NCI-H774 (cell line): ENCODE results near the gene TM7SF2.
A peak's percentile ranks its signal among the peaks of the same experiment; 100 is the strongest.
"Not testable (repeated sequence)": the region's sequence is repeated elsewhere in the genome, so short reads cannot be mapped to it uniquely, and the experiment has no call there.

ENCODE experiments used
- DNase-seq: peaks from one replicate; lab custom pipeline; 2025; lab: John Stamatoyannopoulos, UW

TM7SF2 gene

DNA sequence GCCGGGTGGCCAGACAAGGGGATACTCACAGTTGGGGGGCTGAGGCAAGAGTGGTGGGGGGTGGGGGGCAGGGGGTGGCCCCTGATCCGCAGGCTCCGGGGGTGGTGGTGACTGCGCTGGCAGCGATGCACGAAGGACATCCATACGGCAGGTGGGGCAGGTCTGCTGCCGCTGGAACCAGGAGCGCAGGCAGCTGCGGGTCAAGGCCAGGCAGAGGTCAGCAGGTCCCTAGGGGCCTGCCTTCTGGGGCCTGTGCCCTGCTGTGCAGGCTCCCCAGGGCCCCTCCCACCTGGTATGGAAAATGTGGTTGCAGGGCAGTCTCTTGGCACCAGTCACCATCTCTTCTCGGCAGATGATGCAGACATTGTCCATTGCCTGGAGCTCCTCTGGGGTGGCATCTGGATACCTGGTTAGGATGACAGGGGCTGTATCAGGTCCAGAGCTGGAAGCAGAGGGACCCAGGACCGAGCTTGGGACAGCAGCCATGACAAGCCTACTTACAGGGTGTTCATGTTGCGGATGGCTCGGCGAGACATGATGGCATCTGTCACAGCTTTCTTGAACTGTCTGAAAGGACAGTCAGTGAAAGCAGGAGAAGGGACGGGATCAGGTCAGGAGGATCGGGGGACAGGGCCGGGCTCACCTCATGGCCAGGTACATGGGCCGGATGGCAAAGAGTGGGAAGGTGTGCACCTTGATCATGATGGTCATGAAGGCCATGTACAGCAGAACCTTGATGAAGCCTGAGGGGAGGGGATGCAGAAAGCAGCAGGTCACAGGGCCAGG, 19.2 kb downstream of the TM7SF2 start:
- DNase-seq, result no peak

DNA sequence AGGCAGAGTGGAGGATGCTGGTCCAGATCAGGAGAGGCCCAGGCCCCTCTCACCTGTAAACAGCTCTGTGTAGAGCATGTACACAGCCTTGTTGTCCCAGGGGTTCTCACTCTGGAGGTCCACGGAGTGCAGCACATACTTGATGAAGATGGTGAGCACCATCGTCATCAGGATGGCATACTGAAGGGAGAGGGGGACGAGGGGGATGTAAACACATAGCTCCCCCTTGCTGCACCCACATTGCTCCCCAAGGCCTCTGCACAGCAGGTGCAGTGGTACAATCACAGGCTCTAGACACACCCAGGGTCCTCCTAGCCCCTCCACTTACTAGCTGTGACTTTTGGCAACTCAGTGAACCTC, 19.7 kb downstream of the TM7SF2 start:
- DNase-seq, result no peak

DNA sequence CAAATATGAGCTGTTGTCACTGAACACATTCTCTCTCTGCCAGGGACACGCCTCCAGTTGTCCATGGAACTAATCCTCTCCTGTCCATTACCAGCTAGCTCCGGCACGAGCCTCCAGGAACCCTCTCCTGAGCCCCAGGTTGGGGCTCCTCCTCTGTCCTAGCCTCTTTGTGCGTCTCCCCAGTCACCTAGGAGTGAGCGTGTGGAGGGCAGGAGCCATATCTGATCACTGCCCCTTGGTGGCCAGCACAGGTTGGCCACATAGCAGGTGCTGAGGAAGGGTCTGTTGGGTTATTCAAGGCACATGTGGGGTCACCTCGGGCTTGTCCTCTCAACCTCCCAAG, 20.2 kb downstream of the TM7SF2 start:
- no peak for DNase-seq

DNA sequence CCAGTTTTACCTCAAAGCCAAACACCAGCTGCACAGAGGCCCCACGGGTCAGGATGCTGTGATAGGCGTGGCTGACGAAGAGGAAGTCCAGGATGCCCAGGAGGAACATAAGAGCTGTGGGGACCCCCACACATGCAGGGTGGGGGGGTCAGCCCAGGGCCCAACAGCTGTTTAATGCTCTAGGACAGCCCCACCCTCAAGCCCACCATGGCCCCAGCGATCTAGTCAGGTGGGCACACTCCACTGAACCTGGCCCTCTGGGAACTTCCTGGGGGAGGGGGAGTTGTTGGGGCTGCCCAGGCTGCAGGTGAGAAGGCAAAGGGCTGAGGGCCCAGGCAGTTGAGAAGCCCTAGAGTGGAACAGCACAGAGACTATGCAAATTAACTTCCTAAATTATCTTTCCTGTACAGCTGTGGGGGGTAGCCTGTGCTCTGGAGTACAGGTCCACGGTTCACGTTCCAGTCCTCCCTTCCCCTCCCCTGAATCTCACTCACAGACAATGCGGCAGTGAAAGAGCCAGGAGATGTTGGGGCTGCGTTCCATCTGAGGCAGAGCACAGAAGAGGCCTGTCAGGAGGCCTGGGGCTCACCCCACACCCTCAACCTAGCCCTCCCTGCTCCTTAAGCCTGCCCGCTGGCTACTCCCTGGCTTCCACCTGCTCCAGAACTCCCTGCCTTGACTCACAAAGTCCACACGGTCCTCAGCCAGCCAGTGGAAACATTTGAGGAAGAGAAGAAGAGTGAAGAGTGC, 20.7 kb downstream of the TM7SF2 start:
- no peak for DNase-seq

DNA sequence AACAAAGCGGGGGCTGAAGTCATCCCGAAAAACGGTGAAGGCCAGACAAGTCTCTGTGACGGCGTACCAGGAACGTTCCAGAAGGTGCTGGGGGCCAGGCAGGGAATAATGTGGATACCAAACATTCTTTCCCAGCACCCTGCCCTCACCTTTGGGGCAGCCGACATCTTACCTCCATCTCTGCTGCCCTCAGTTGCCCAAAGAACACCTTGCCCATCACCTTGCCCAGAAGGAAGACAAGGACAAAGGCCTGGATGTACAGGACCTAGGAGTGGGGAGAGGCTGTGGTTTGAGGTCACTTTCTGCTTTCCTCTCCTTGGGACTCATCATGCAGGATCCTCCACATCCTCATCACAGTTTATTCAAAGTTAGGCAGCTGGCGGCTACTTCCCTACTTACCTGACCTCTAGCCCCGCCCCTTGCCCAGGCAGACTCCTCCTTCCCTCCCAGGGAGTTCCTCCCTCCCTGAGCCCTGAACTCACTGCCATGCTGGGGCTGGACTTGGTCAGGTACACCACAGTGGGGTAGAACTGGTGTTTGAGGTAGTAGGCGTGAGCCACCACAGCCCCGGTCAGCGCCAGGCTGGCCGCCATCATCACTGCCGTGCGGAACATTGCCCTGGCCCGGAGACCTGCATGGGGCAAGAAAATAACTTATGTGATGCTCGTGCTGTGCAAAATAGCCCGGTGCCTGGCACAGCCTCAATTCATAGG, 21.5 kb downstream of the TM7SF2 start:
- peak; percentile 51 for DNase-seq

- DNase-seq, result no peak
These were observed 22.1 kb downstream of the TM7SF2 start for GRCh38 chr11:65133724-65134123.

DNA sequence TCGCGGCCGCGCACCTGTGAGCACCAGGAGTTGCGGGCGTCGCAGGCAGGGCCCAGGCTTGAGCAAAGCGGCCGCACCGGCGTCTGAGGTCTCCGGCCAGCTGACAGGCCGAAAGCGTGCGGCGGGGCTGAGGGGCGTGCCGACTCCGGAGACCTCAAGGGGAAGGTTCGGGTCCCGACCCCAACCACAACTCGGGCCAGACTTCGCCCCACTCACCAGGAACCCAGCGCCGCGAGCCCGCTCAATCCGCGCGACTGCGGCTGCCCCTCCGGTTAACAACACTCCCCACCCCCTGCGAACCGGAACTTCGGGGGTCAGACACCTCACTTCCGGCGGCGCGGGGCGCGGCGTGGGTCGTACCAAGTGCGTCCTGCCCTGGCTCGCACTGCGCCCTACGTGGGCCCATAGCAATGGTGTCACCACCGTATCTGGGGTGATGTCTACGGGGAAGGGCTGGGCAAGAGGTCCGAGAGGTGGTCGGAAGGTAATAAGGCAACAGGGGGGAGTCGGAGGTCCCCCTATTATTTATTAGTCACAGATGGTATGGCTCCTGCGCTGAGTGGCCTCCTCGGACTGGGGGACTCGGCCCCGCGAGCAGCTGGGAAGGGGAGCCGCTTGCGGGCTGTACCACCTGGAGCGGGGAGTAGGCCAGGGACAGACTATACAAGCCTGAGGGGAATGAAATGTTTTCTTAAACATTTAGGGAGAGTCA, 22.7 kb downstream of the TM7SF2 start, which contains the start of gene SYVN1:
Gene SYVN1, minus strand, starts transcription at position 280 of the 712 bp plus-strand sequence. CDS start 918 bp downstream, outside the sequence.
- DNase-seq, result peak; percentile 90

GRCh38 chr11:65134952-65135632, 23.4 kb downstream of the TM7SF2 start:
- DNase-seq, result peak; percentile 98

DNA sequence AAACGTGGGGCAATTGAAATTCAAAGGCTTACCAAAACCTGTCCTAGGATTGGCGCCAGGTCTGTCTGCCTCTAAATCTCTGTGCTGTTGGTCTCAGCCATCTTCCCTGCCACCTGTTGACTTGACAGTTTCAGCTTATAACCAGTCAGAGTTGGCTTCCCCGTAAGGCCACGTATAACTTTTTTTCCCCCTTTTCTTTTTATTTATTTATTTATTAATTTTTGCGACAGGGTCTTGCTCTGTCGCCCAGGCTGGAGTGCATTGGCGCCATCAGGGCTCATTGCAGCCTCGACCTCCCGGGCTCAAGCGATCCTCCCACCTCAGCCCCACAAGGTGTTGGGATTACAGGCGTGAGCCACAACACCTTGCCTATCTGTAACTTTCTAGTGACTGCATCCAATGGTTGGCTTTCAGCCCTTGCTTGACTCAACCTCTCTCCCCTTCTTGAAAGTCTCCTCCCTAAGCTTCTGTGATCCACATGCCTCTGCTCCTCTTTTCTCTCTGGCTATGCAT, 24.0 kb downstream of the TM7SF2 start:
- DNase-seq, result no peak

DNA sequence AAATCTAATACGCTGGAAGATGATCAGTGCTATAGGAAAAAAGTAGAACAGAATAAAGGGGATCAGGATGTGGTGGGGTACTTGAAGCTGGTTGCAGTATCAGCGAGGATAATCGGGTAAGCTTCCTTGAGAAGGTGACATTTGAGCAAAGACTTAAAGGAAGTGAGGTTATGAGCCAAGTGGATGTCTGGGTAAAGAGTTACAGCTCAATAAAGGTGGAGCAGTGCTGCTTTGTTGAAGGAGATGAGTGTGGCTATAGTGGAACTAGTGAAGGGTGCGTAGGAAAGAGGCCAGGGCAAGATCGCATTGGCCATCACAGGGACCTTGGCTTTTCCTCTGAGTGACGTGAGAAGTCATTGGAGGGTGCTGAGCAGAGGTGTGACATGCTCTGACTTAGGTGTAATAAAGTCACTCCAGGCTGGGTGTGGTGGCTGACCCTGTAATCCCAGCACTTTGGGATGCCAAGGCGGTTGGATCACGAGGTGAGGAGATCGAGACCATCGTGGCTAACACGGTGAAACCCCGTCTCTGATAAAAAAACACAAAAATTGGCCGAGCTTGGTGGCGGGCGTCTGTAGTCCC, 24.9 kb downstream of the TM7SF2 start:
- no peak for DNase-seq

DNA sequence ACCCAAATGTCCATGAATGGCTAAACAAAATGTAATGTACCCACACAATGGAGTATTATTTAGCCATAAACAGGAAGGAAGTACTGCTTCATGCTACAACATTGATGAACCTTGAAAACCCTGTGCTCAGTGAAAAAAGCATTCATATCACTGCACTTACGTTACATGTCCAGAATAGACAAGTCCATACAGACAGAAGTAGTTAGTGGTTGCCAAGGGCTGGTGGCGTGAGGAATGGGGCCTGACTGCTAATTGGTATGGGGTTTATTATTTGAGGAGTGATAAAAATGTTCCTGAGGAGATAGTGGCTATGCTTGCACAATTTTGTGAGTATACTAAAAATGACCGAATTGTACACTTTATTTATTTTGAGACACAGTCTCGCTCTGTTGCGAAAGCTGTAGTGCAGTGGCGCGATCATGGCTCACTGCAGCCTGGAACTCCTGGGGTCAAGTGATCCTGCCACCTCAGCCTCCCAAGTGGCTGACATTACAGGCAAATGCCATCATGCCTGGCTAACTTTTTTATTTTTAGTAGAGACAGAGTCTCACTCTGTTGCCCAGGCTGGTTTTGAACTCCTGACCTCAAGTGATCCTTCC, 30.3 kb downstream of the TM7SF2 start:
- DNase-seq, result no peak

DNA sequence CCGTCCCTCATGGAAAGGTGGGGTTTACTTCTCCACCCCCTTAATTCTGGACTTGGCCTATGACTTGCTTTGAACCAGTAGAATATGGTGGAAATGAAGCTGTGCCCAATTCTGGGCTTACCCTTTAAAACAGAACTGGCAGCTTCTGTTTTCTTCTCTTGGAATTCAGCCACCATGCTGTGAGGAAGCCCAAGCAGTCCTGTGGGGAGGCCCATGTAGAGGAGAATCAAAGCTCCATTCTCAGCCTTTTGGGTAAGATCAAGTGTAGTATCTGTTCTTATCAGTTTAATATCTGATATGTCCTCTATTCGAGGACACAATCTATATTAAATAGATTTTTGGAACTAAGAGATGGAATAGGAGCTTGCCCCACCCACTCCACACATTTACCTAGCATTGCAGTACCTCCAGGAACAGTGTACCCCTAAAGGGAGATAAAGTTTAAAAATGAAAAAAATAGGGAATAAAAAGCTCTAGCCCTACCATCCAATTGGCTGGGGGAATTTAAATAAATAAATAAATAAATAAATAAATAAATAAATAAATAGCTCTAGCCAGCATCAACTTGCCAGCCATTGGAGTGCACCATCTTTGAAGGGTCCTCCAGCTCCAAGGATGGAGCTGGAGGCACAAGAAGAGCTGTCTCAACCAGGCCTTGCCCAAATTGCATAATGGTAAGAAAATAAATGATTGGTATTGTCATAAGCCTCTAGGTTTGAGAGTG, 35.8 kb downstream of the TM7SF2 start:
- no peak for DNase-seq

- DNase-seq, result no peak
These were observed 37.0 kb downstream of the TM7SF2 start for GRCh38 chr11:65148657-65149056.

GRCh38 chr11:65150131-65150508, 38.4 kb downstream of the TM7SF2 start:
- DNase-seq, result not testable (repeated sequence)

GRCh38 chr11:65150509-65151299, 39.0 kb downstream of the TM7SF2 start:
- peak; percentile 19 for DNase-seq

- DNase-seq, result no peak
These were observed 39.7 kb downstream of the TM7SF2 start for GRCh38 chr11:65151331-65151899.

GRCh38 chr11:65152122-65152521, 40.5 kb downstream of the TM7SF2 start:
- DNase-seq, result no peak

GRCh38 chr11:65156256-65156655, 44.6 kb downstream of the TM7SF2 start:
- no peak for DNase-seq

DNA sequence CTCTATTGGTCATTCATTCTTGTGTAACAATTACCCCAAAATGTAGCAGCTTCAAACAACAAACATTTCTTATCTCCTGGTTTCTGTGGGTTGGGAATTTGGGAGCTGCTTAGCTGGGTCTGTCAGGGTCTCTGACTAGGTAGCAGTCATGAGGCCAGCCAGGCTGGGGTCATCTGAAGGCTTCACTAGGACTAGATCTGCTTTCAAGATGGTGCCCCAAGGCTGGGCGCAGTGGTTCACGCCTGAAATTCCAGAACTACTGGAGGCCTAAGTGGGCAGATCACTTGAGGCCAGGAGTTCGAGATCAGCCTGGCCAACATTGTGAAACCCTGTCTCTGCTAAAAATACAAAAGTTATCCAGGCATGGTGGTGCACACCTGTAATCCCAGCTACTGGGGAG, 45.3 kb downstream of the TM7SF2 start:
- DNase-seq, result no peak
